Measurements from ENCODE around the gene PIK3R1.

DNA sequence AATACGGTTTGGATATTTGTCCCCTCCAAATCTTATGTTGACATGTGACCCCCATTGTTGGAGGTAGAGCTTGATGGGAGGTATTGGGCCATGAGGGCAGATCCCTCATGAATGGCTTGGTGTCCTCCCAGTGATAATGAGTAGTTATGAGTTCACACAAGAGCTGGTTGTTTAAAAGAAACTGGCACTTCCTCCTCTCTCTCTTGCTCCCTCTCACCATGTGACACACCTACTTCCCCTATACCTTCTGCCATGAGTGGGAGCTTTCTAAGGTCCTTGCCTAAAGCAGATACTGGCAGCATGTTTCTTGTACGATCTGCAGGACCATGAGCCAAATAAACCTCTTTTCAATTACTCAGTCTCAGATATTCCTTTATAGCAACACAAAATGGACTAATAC lies 132.0 kb downstream of the PIK3R1 start:
- TF ChIP-seq, protein P1, sequence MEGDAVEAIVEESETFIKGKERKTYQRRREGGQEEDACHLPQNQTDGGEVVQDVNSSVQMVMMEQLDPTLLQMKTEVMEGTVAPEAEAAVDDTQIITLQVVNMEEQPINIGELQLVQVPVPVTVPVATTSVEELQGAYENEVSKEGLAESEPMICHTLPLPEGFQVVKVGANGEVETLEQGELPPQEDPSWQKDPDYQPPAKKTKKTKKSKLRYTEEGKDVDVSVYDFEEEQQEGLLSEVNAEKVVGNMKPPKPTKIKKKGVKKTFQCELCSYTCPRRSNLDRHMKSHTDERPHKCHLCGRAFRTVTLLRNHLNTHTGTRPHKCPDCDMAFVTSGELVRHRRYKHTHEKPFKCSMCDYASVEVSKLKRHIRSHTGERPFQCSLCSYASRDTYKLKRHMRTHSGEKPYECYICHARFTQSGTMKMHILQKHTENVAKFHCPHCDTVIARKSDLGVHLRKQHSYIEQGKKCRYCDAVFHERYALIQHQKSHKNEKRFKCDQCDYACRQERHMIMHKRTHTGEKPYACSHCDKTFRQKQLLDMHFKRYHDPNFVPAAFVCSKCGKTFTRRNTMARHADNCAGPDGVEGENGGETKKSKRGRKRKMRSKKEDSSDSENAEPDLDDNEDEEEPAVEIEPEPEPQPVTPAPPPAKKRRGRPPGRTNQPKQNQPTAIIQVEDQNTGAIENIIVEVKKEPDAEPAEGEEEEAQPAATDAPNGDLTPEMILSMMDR (IDR thresholded peaks at IDR 0.05), result no peak
- TF ChIP-seq POLR2A (IDR thresholded peaks at IDR 0.05), result no peak
